ENCODE results near the gene NELL1.
"Not testable (repeated sequence)": the region's sequence is repeated elsewhere in the genome, so short reads cannot be mapped to it uniquely, and the experiment has no call there.

Gene NELL1

DNA sequence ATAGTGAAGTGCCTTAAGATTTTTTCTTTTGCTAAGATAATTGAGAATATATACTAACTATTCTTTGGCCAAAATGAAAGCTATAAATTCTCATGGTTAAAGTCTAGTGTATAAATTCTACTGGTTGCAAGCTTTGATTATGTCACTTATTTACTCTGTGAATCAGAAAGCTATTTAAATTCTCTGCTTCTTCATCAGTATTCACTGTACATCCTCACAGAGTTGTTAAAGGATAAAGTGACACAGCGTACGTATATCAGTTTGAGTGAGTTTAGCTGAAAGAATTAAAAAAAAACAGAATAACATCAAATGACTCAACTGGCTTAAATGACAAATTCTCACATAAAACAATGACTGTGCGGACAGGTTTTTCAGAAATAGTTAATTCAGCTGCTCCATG, 453.1 kb downstream of the NELL1 start:
- TF ChIP-seq CTCF (conservative IDR thresholded peaks at IDR 0.05; ENCODE audit: control insufficient read depth, insufficient read depth, low read depth, low read length) = no peak
- no peak overlapping the region for H3K4me3 ChIP-seq (ENCODE audit: control insufficient read depth, low read depth, low read length)
- no peak for DNase-seq (ENCODE audit: low read depth)

DNA sequence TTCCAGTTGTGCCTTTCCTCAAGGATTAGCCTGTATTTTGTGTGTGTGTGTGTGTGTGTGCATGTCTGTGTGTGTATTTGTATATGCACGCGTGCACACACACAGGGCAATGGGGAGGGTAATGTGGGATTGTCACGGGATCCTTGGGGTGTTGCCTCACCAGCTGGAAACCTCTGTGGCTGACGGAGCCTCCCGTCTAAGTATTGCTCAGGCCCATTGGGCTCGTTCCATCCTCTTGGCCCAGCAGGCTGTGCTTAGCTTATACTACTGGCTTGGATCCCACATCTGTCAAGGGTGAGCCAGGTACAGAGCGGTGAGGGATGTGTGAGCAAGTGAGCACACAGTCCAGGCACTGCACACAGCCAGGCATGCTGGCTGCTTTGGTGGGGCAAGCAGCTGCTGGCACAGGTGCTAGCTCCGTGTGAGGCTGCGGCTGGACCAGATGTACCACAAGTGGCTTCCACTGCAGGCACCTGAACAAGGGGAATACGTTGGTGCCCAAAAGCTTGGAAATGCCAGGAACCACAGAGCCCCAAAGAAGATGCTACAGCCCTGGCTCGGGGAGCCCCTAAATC, 462.8 kb downstream of the NELL1 start:
- H3K4me3 ChIP-seq (ENCODE audit: control insufficient read depth, low read depth, low read length) = no peak overlapping the region
- DNase-seq (ENCODE audit: low read depth) = no peak
- no peak for TF ChIP-seq CTCF (conservative IDR thresholded peaks at IDR 0.05; ENCODE audit: control insufficient read depth, insufficient read depth, low read depth, low read length)

- DNase-seq (ENCODE audit: low read depth) = no peak
- no peak overlapping the region for H3K4me3 ChIP-seq (ENCODE audit: control insufficient read depth, low read depth, low read length)
- TF ChIP-seq CTCF (conservative IDR thresholded peaks at IDR 0.05; ENCODE audit: control insufficient read depth, insufficient read depth, low read depth, low read length) = no peak
These were observed 463.9 kb downstream of the NELL1 start for GRCh38 chr11:21133244-21133643.

GRCh38 chr11:21133722-21134121, 464.3 kb downstream of the NELL1 start:
- H3K4me3 ChIP-seq (ENCODE audit: control insufficient read depth, low read depth, low read length) = no peak overlapping the region
- TF ChIP-seq CTCF (conservative IDR thresholded peaks at IDR 0.05; ENCODE audit: control insufficient read depth, insufficient read depth, low read depth, low read length) = no peak
- no peak for DNase-seq (ENCODE audit: low read depth)

- no peak for TF ChIP-seq CTCF (conservative IDR thresholded peaks at IDR 0.05; ENCODE audit: control insufficient read depth, insufficient read depth, low read depth, low read length)
- no peak for DNase-seq (ENCODE audit: low read depth)
- H3K4me3 ChIP-seq (ENCODE audit: control insufficient read depth, low read depth, low read length) = no peak overlapping the region
These were observed 468.4 kb downstream of the NELL1 start for GRCh38 chr11:21137803-21138202.

DNA sequence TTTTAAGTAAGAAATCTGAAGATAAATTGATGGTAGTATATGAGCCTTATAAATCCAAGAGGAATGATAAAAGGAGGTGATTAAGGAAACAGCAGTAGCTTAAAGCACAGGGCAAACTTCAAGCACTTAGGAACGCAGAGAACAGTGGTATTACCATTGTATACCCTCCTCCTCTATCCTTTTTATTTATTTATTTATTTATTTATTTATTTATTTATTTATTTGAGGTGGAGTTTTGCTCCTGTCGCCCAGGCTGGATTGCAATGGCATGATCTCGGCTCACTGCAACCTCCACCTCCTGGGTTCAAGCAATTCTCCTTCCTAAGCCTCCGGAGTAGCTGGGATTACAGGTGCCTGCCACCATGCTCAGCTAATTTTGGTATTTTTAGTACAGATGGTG, 472.2 kb downstream of the NELL1 start:
- not testable (repeated sequence) for H3K4me3 ChIP-seq (ENCODE audit: control insufficient read depth, low read depth, low read length); DNase-seq (ENCODE audit: low read depth)

GRCh38 chr11:21142007-21142406, 472.6 kb downstream of the NELL1 start:
- TF ChIP-seq CTCF (conservative IDR thresholded peaks at IDR 0.05; ENCODE audit: control insufficient read depth, insufficient read depth, low read depth, low read length) = no peak
- DNase-seq (ENCODE audit: low read depth) = no peak
- no peak overlapping the region for H3K4me3 ChIP-seq (ENCODE audit: control insufficient read depth, low read depth, low read length)
